Keratinocyte (primary cell): ENCODE data around the gene LY6G5B. TPM values are rescaled to one million over a fixed set of nuclear protein-coding genes. Genes with fewer than 3 reads are reported as not detected.
A peak's percentile ranks its signal among the peaks of the same experiment; 100 is the strongest.

Experiments used
- DNase-seq: peaks from one replicate; pipeline ENCODE4 v3.0.0-alpha.2; 2011; ENCODE audit warnings: low read depth, missing footprints, low spot score
- FAIRE-seq: peaks from 2 replicates; lab custom pipeline; 2011; peaks lifted over from hg19 to GRCh38; lab: Jason Lieb, UNC
- H2AFZ ChIP-seq: 2 replicates; pipeline ENCODE4 v1.6.0; 2012; ENCODE audit warnings: low read length, control low read depth, inconsistent platforms; ENCODE audit not compliant: control insufficient read depth
- H3K27ac ChIP-seq: 2 replicates; pipeline ENCODE4 v1.5.1; 2011; ENCODE audit warnings: low read length; ENCODE audit not compliant: control insufficient read depth, insufficient read depth
- H3K27me3 ChIP-seq: 3 replicates; pipeline ENCODE4 v1.6.0; 2011; ENCODE audit warnings: low read length; ENCODE audit not compliant: control insufficient read depth, insufficient read depth; ENCODE audit errors: extremely low read depth
- H3K36me3 ChIP-seq, 2 experiments: 2 replicates in 1 of 2; 3 replicates in 1 of 2; pipeline ENCODE4 v1.5.1; 2011; ENCODE audit warnings: low read length in 2 of 2, mild to moderate bottlenecking in 1 of 2; ENCODE audit not compliant: control insufficient read depth in 2 of 2, insufficient read depth in 2 of 2; ENCODE audit errors: extremely low read depth in 1 of 2
- H3K4me1 ChIP-seq: 3 replicates; pipeline ENCODE4 v1.5.1; 2011; ENCODE audit warnings: low read length; ENCODE audit not compliant: control insufficient read depth, insufficient read depth; ENCODE audit errors: extremely low read depth
- H3K4me2 ChIP-seq: 3 replicates; pipeline ENCODE4 v1.6.0; 2011; ENCODE audit warnings: low read depth, low read length; ENCODE audit not compliant: control insufficient read depth, insufficient read depth; ENCODE audit errors: extremely low read depth
- H3K4me3 ChIP-seq, 3 experiments: fragments of 200-600 bp in 1 of 3; sonication (generic) in 1 of 3; 2 replicates in 2 of 3; 3 replicates in 1 of 3; pipeline ENCODE4 v1.5.1; 2011 to 2016; ENCODE audit warnings: low read length in 3 of 3, mild to moderate bottlenecking in 3 of 3, control low read depth in 2 of 3, inconsistent platforms in 1 of 3, low read depth in 1 of 3, mixed read lengths in 1 of 3, mixed run types in 1 of 3, moderate library complexity in 1 of 3; ENCODE audit not compliant: control insufficient read depth in 2 of 3, insufficient read depth in 2 of 3; ENCODE audit errors: extremely low read depth in 1 of 3
- H3K79me2 ChIP-seq: 2 replicates; pipeline ENCODE4 v1.6.0; 2012; ENCODE audit warnings: low read length; ENCODE audit not compliant: control insufficient read depth, insufficient read depth
- H3K9ac ChIP-seq: 3 replicates; pipeline ENCODE4 v1.6.0; 2011; ENCODE audit warnings: low read length; ENCODE audit not compliant: control insufficient read depth, insufficient read depth; ENCODE audit errors: extremely low read depth
- H3K9me1 ChIP-seq: 3 replicates; pipeline ENCODE4 v1.6.0; 2011; ENCODE audit warnings: low read length; ENCODE audit not compliant: control insufficient read depth, insufficient read depth; ENCODE audit errors: extremely low read depth
- H3K9me3 ChIP-seq: 2 replicates; pipeline ENCODE4 v1.5.1; 2012; ENCODE audit warnings: low read depth, low read length; ENCODE audit not compliant: control insufficient read depth
- H4K20me1 ChIP-seq: 3 replicates; pipeline ENCODE4 v1.6.0; 2011; ENCODE audit warnings: low read length; ENCODE audit not compliant: control insufficient read depth, insufficient read depth; ENCODE audit errors: extremely low read depth
- EZH2 ChIP-seq: IDR thresholded peaks from one replicate; pipeline ENCODE4 v1.6.1; 2012; ENCODE audit warnings: inconsistent platforms, mild to moderate bottlenecking, low read length, moderate library complexity
- dilution Hi-C: fragments of 300-500 bp; cut with MboI; formaldehyde crosslinking; loops from one replicate; pipeline ENCODE4 v1.7.0; 2020; ENCODE audit warnings: low sequenced_read_pairs; ENCODE audit not compliant: extremely low pct_ligation_motif_present
- polyA plus RNA-seq, 5 experiments: library from polyadenylated mRNA; depleted of rRNA in 3 of 5; stranded (reverse) in 3 of 5; stranded (forward) in 1 of 5; unstranded in 1 of 5; fragments of >200 nt; gene quantifications; 1 replicate in 1 of 5; 2 replicates in 3 of 5; 3 replicates in 1 of 5; pipeline versions ENCODE4 v1.2.1 to v1.2.3, GENCODE V29; 2011 to 2012; ENCODE audit warnings: missing spikeins in 2 of 5, low read depth in 1 of 5, low replicate concordance in 1 of 5
- TF ChIP-seq, protein P1 (sequence below), 3 experiments: IDR thresholded peaks in 1 of 3; conservative IDR thresholded peaks in 1 of 3; optimal IDR thresholded peaks in 1 of 3; 2 replicates in 2 of 3; 3 replicates in 1 of 3; pipeline versions ENCODE3 to v1.5.1; 2011; ENCODE audit warnings: low read length in 3 of 3, mild to moderate bottlenecking in 3 of 3, moderate library complexity in 2 of 3, control low read depth in 1 of 3, inconsistent platforms in 1 of 3; ENCODE audit not compliant: insufficient read depth in 2 of 3; ENCODE audit errors: extremely low read depth in 1 of 3

The LY6G5B gene
- polyA plus RNA-seq, 1 donor (not counting 4 experiments of a cell fraction or from before 2014, with no cell fraction given): 5.2 TPM

DNA sequence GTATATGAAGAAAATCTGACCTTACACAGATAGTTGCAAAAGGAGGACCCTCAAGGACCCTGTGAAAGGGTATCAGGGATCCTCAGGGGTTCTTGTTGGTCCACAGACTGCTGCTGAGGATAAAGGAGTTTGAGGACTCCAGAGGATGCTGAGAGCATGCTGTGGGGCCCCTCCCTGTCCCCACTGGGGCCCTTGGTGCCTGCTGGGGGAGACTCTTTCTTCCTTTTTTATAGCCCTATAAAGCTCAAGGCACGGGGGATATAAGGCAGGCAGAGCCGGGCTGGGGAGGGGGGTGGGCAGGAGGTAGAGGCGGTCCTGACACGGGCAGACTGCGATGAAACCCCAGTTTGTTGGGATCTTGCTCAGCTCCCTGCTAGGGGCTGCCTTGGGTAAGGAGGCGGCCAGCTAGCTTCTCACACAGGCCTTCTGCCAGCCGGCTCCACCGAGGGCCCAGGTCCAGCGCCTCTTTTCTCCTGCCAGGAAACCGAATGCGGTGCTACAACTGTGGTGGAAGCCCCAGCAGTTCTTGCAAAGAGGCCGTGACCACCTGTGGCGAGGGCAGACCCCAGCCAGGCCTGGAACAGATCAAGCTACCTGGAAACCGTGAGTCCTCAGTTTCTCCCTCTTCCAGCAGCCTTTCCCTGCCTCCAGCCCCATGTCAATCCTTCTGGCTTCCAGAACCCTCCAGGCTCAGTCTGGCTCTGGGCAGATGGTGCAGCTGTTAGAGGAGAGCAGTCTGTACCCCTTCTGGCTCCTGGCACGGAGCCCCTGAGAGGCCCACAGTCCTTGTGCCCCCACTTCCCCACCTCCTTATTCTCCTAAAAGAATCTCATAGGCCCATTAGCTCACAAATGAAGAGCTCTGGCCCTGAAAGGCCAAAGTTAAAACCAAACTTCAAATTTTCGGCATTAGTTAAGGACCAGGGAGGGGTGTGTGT, 45.5 kb downstream of the LY6G5B start, which contains the start of gene LY6G6D:
Gene LY6G6D (plus strand): TSS at position 327 of the 937 bp plus-strand sequence. CDS start 8 bp downstream, at position 335.
- H3K4me1 ChIP-seq: peaks cover 48% of the 10 kb centered on the region

DNA sequence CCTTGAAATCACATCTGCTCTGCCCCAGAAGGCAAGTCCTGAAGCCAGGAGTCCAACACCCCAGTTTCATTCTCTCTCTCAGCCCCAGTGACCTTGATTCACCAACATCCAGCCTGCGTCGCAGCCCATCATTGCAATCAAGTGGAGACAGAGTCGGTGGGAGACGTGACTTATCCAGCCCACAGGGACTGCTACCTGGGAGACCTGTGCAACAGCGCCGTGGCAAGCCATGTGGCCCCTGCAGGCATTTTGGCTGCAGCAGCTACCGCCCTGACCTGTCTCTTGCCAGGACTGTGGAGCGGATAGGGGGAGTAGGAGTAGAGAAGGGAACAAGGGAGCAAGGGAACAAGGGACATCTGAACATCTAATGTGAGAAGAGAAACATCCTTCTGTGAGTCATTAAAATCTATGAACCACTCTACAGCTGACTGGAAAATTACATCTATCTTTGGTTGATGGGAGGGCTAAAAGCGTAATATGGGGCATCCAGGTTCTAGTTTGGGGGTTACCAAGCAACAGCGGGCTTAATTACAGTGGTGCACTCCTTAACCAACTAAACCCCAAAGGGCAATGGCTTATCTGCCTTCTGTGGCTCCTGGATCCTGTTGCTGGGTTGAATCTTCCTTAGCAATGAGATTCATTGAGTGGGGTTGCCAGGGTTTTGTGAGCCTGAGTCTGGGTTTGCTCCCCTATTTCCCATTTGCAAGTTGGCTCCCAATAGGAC, 47.9 kb downstream of the LY6G5B start:
- dilution Hi-C loops: no loop called here
- Histone ChIP-seq H3K36me3 (peaks cover 0 to 4% of the 10 kb centered on the region in 2 experiments), H3K9ac (no peak overlapping the region), H2AFZ (peak overlapping the region; percentile 60), H3K4me3 (peak overlapping the region in 1 of 3 experiments; percentile 15), H3K27me3 (no peaks in the 10 kb centered on the region), H3K27ac (peak overlapping the region; percentile 41), H3K9me1 (peaks cover 5% of the 10 kb centered on the region), H3K4me1 (peaks cover 32% of the 10 kb centered on the region), H3K4me2 (peak overlapping the region; percentile 77), H3K9me3 (no peaks in the 10 kb centered on the region), H3K79me2 (no peaks in the 10 kb centered on the region), H4K20me1 (no peaks in the 10 kb centered on the region)
- FAIRE-seq (no peak), DNase-seq (no peak)
- TF ChIP-seq, protein P1, sequence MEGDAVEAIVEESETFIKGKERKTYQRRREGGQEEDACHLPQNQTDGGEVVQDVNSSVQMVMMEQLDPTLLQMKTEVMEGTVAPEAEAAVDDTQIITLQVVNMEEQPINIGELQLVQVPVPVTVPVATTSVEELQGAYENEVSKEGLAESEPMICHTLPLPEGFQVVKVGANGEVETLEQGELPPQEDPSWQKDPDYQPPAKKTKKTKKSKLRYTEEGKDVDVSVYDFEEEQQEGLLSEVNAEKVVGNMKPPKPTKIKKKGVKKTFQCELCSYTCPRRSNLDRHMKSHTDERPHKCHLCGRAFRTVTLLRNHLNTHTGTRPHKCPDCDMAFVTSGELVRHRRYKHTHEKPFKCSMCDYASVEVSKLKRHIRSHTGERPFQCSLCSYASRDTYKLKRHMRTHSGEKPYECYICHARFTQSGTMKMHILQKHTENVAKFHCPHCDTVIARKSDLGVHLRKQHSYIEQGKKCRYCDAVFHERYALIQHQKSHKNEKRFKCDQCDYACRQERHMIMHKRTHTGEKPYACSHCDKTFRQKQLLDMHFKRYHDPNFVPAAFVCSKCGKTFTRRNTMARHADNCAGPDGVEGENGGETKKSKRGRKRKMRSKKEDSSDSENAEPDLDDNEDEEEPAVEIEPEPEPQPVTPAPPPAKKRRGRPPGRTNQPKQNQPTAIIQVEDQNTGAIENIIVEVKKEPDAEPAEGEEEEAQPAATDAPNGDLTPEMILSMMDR (optimal IDR thresholded peaks at IDR 0.05 in 1 of 3, IDR thresholded peaks at IDR 0.05 in 1 of 3, conservative IDR thresholded peaks at IDR 0.05 in 1 of 3; ENCODE audit: extremely low read depth in 1 of 3, insufficient read depth in 2 of 3, low read length in 3 of 3): peak; percentile 34 to 67 (median 47)
- no peak for TF ChIP-seq EZH2

More for the DNA sequence above, 45.5 kb downstream of the LY6G5B start, which contains the start of gene LY6G6D:
- Histone ChIP-seq H3K4me3 (no peak within 1 kb of the TSS), H3K27me3 (no peaks in the 10 kb centered on the region), H3K79me2 (no peaks in the 10 kb centered on the region), H3K4me2 (no peak within 1 kb of the TSS), H3K27ac (no peak within 1 kb of the TSS), H4K20me1 (no peaks in the 10 kb centered on the region), H3K9me3 (no peaks in the 10 kb centered on the region), H2AFZ (no peak within 1 kb of the TSS), H3K36me3 (peaks cover 0 to 4% of the 10 kb centered on the region in 2 experiments), H3K9ac (no peak within 1 kb of the TSS), H3K9me1 (peaks cover 5% of the 10 kb centered on the region)
- dilution Hi-C loops: no loop called here
- TF ChIP-seq EZH2: no peak
- TF ChIP-seq, protein P1 (optimal IDR thresholded peaks at IDR 0.05 in 1 of 3, IDR thresholded peaks at IDR 0.05 in 1 of 3, conservative IDR thresholded peaks at IDR 0.05 in 1 of 3; ENCODE audit: extremely low read depth in 1 of 3, insufficient read depth in 2 of 3, low read length in 3 of 3): no peak
- DNase-seq: no peak
- FAIRE-seq: no peak
